ENCODE results near the gene ATP8B1. TPM values are rescaled to one million over a fixed set of nuclear protein-coding genes. Genes with fewer than 3 reads are reported as not detected.

ATP8B1 gene
- total RNA-seq, 2 experiments from 2014 or later = 0.18 to 0.38 TPM

GRCh38 chr18:57784034-57784800 lies 18.9 kb downstream of the ATP8B1 start:
- TF ChIP-seq CTCF (IDR thresholded peaks at IDR 0.05) = no peak
- intact Hi-C loops (cut with micrococcal nuclease) = no loop called here
- Mint-ChIP-seq H3K9me3 (no peaks in the 10 kb centered on the region), H3K4me1 (ENCODE audit: low read depth) (peaks cover 18% of the 10 kb centered on the region), H3K27me3 (no peaks in the 10 kb centered on the region), H3K27ac (no peak overlapping the region), H3K36me3 (ENCODE audit: low read depth) (no peaks in the 10 kb centered on the region), H3K4me3 (no peak overlapping the region)
- CTCF ChIA-PET = no interaction called here
- POLR2A ChIA-PET = no interaction called here
- DNase-seq (no peak), ATAC-seq (no peak)

GRCh38 chr18:57782049-57782448 lies 21.1 kb downstream of the ATP8B1 start:
- Mint-ChIP-seq H3K4me3 (no peak overlapping the region), H3K27ac (no peak overlapping the region), H3K36me3 (ENCODE audit: low read depth) (no peaks in the 10 kb centered on the region), H3K4me1 (ENCODE audit: low read depth) (peaks cover 21% of the 10 kb centered on the region), H3K9me3 (no peaks in the 10 kb centered on the region), H3K27me3 (peaks cover 2% of the 10 kb centered on the region)
- CTCF ChIA-PET = no interaction called here
- ATAC-seq (no peak), DNase-seq (no peak)
- POLR2A ChIA-PET = no interaction called here
- intact Hi-C loops (cut with micrococcal nuclease) = no loop called here
- TF ChIP-seq CTCF (IDR thresholded peaks at IDR 0.05) = no peak

GRCh38 chr18:57780706-57781347 lies 22.3 kb downstream of the ATP8B1 start:
- peaks cover 31% of the 10 kb centered on the region for H3K4me1 Mint-ChIP-seq (ENCODE audit: low read depth)
- POLR2A ChIA-PET = no interaction called here
- no peak overlapping the region for H3K4me3 Mint-ChIP-seq
- no peak for TF ChIP-seq CTCF (IDR thresholded peaks at IDR 0.05)
- CTCF ChIA-PET = no interaction called here
- DNase-seq (no peak), ATAC-seq (no peak)
- H3K36me3 Mint-ChIP-seq (ENCODE audit: low read depth) = no peaks in the 10 kb centered on the region
- intact Hi-C loops (cut with micrococcal nuclease) = no loop called here
- peaks cover 2% of the 10 kb centered on the region for H3K27me3 Mint-ChIP-seq
- no peaks in the 10 kb centered on the region for H3K9me3 Mint-ChIP-seq
- no peak overlapping the region for H3K27ac Mint-ChIP-seq

GRCh38 chr18:57780318-57780705 lies 22.8 kb downstream of the ATP8B1 start:
- TF ChIP-seq CTCF (IDR thresholded peaks at IDR 0.05) = no peak
- no peak overlapping the region for H3K4me3 Mint-ChIP-seq
- peaks cover 2% of the 10 kb centered on the region for H3K27me3 Mint-ChIP-seq
- H3K36me3 Mint-ChIP-seq (ENCODE audit: low read depth) = no peaks in the 10 kb centered on the region
- peaks cover 36% of the 10 kb centered on the region for H3K4me1 Mint-ChIP-seq (ENCODE audit: low read depth)
- no peak overlapping the region for H3K27ac Mint-ChIP-seq
- ATAC-seq (no peak), DNase-seq (no peak)
- ChIA-PET POLR2A (no interaction called here), CTCF (no interaction called here)
- intact Hi-C loops (cut with micrococcal nuclease) = no loop called here
- H3K9me3 Mint-ChIP-seq = no peaks in the 10 kb centered on the region

GRCh38 chr18:57776767-57777166 lies 26.3 kb downstream of the ATP8B1 start:
- H3K27me3 Mint-ChIP-seq = peaks cover 2% of the 10 kb centered on the region
- ATAC-seq (no peak), DNase-seq (no peak)
- no peak overlapping the region for H3K4me3 Mint-ChIP-seq
- POLR2A ChIA-PET = no interaction called here
- H3K4me1 Mint-ChIP-seq (ENCODE audit: low read depth) = peaks cover 32% of the 10 kb centered on the region
- H3K9me3 Mint-ChIP-seq = no peaks in the 10 kb centered on the region
- TF ChIP-seq CTCF (IDR thresholded peaks at IDR 0.05) = no peak
- intact Hi-C loops (cut with micrococcal nuclease) = no loop called here
- CTCF ChIA-PET = no interaction called here
- no peak overlapping the region for H3K27ac Mint-ChIP-seq
- no peaks in the 10 kb centered on the region for H3K36me3 Mint-ChIP-seq (ENCODE audit: low read depth)

Measured in activated CD8-positive, alpha-beta T cell treated with anti-CD3 and anti-CD28 coated beads for 36 hours (primary cell).